ENCODE measurements around the gene MEGF9. TPM values are rescaled to one million over a fixed set of nuclear protein-coding genes. Genes with fewer than 3 reads are reported as not detected.

Gene MEGF9
- total and polyA plus RNA-seq, 2 of the 13 experiments (the other 11 are each of a cell fraction or from before 2014, with no cell fraction given), result 3.1 to 3.3 TPM

- ChIA-PET CTCF (ENCODE audit: low intra/inter-chr PET ratio, low total read pairs) (no interaction called here), POLR2A (interaction anchor here (0.7 to 0.9 kb wide), 2 partner anchors 66 to 93 kb away, joined by 4 read pairs; no protein-coding TSS in a partner anchor)
- Histone ChIP-seq H3K36me3 (replicated peaks in 1 of 2; ENCODE audit: control insufficient read depth in 1 of 2, insufficient read depth in 2 of 2, low read length in 2 of 2) (no peaks in the 10 kb centered on the region), H3K4me1 (ENCODE audit: insufficient read depth, low read length) (peaks cover 35% of the 10 kb centered on the region), H4K20me1 (ENCODE audit: insufficient read depth, low read length) (no peaks in the 10 kb centered on the region), H2AFZ (ENCODE audit: low read length) (no peak overlapping the region), H3K4me2 (ENCODE audit: low read depth, low read length) (peak overlapping the region; percentile 40), H3K9me3 (ENCODE audit: low read length) (peaks cover 9% of the 10 kb centered on the region), H3K9ac (ENCODE audit: insufficient read depth, low read depth, low read length) (no peak overlapping the region), H3K4me3 (replicated peaks in 1 of 3; ENCODE audit: insufficient read depth in 1 of 3, low read depth in 2 of 3, low read length in 3 of 3) (0 out of 6 replicates have a peak overlapping the region, but pooled peaks of 1 of the 3 experiments have one; percentile 19), H3K79me2 (ENCODE audit: insufficient read depth, low read length) (no peaks in the 10 kb centered on the region), H3K27ac (ENCODE audit: extremely low read length, insufficient read depth, low read length) (peak overlapping the region; percentile 55), H3K27me3 (ENCODE audit: control insufficient read depth in 1 of 2, insufficient read depth in 2 of 2, low read length in 2 of 2) (no peaks in the 10 kb centered on the region; a peak in 1 of 5 replicates)
- peak; percentile 60 for FAIRE-seq
- no TSS peak for BruUV-seq (replicated peaks)
- peak; percentile 86 for ATAC-seq
- in situ Hi-C loops (cut with HindIII; ENCODE audit: extremely low pct_ligation_motif_present, low pct_unique_long_range_greater_than_20kb), result loop anchor here (5.0 kb wide), 1 partner anchor 74 kb away; the partner anchor contains the start of gene MEGF9
- peak; percentile 40 for DNase-seq (ENCODE audit: low spot score)
- WGBS (ENCODE audit: low lambda C conversion rate), result 9% methylated on average over 5 of the region's 5 CpGs
- intact Hi-C loops (cut with micrococcal nuclease; ENCODE audit: unreplicated experiment), result no loop called here
- TF ChIP-seq IKZF4 (CRISPR knock-in tag; IDR thresholded peaks at IDR 0.05; ENCODE audit: borderline replicate concordance, low read depth, not compliant biosample characterization) (no peak), SMC3 (IDR thresholded peaks at IDR 0.05; ENCODE audit: low read length) (no peak), ZNF563 (CRISPR knock-in tag; IDR thresholded peaks at IDR 0.05) (no peak), HMG20B (CRISPR knock-in tag; conservative IDR thresholded peaks at IDR 0.05) (no peak), HMG20A (CRISPR knock-in tag; IDR thresholded peaks at IDR 0.05; ENCODE audit: borderline replicate concordance) (peak; percentile 13; the same call in 1 of the 2 replicates), RXRB (CRISPR knock-in tag; IDR thresholded peaks at IDR 0.05; ENCODE audit: borderline replicate concordance) (0 out of 2 replicates have a peak, but pooled peaks have one; percentile 31), TEAD3 (CRISPR knock-in tag; optimal IDR thresholded peaks at IDR 0.05; ENCODE audit: borderline replicate concordance) (peak; percentile 20), ZNF687 (CRISPR knock-in tag; IDR thresholded peaks at IDR 0.05) (no peak), NONO (IDR thresholded peaks at IDR 0.05) (no peak), NONO (CRISPR knock-in tag; conservative IDR thresholded peaks at IDR 0.05) (no peak), ZFP62 (CRISPR knock-in tag; IDR thresholded peaks at IDR 0.05) (no peak), KDM3A (CRISPR knock-in tag; IDR thresholded peaks at IDR 0.05; ENCODE audit: low read depth) (0 out of 2 replicates have a peak, but pooled peaks have one; percentile 2), CBX1 (IDR thresholded peaks at IDR 0.05; ENCODE audit: low read depth) (no peak), STAG1 (CRISPR knock-in tag; IDR thresholded peaks at IDR 0.05) (no peak), NR2C2 (CRISPR knock-in tag; IDR thresholded peaks at IDR 0.05; ENCODE audit: borderline replicate concordance) (no peak), ZNF333 (CRISPR knock-in tag; IDR thresholded peaks at IDR 0.05; ENCODE audit: borderline replicate concordance) (no peak), SATB2 (CRISPR knock-in tag; IDR thresholded peaks at IDR 0.05) (no peak), ZKSCAN8 (CRISPR knock-in tag; IDR thresholded peaks at IDR 0.05; ENCODE audit: borderline replicate concordance) (no peak), EP300 (IDR thresholded peaks at IDR 0.05; ENCODE audit: low read depth in 2 of 2, low read length in 2 of 2) (no peak), EP300 (CRISPR knock-in tag; IDR thresholded peaks at IDR 0.05; ENCODE audit: borderline replicate concordance) (no peak), TBX3 (IDR thresholded peaks at IDR 0.05; ENCODE audit: borderline replicate concordance) (no peak), ZBTB7B (CRISPR knock-in tag; IDR thresholded peaks at IDR 0.05) (peak; percentile 49; the same call in 1 of the 2 replicates), GFI1 (CRISPR knock-in tag; IDR thresholded peaks at IDR 0.05; ENCODE audit: borderline replicate concordance) (0 out of 2 replicates have a peak, but pooled peaks have one; percentile 23), ZNF432 (CRISPR knock-in tag; IDR thresholded peaks at IDR 0.05; ENCODE audit: borderline replicate concordance) (no peak)
Observed at GRCh38 chr9:120637919-120638318, 76.4 kb downstream of the MEGF9 start.
